NT2/D1 (cell line): ENCODE results near the gene PLSCR4.

Source experiments
- SUZ12 ChIP-seq: IDR thresholded peaks from 2 replicates; pipeline ENCODE4 v1.6.1; 2011; ENCODE audit not compliant: insufficient read length, insufficient read depth; ENCODE audit errors: extremely low read depth
- YY1 ChIP-seq: IDR thresholded peaks from 2 replicates; pipeline ENCODE4 v1.6.1; 2011; ENCODE audit not compliant: insufficient read length, insufficient read depth
- ZNF274 ChIP-seq: IDR thresholded peaks from 2 replicates; pipeline ENCODE4 v1.6.1; 2011; ENCODE audit warnings: mild to moderate bottlenecking, low read depth, low read length

DNA sequence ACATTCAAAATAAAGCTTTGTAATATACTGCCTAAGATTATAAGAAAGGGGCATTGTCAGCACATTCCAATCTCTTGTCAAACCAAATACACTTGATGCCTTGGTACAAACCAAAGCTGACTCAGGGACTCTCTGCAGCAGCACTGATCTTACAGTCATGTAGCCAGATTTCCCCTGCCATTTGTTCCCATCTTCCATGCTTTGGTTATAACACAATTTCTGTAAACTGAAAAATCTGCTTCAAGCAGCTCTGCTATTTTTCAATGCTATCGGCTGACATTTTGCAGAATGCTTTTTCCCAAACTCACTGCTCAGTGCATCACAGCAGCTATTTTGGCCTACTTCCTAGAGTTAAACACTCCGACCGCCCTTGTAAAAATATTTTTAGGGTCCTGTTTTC is 108.1 kb downstream of the PLSCR4 start:
- TF ChIP-seq YY1 (no peak), SUZ12 (no peak), ZNF274 (no peak)
